Astrocyte (in vitro differentiated cells and primary cell): Measurements from ENCODE around the gene PTPRU. TPM values are rescaled to one million over a fixed set of nuclear protein-coding genes. Genes with fewer than 3 reads are reported as not detected.

Experiments used
- DNase-seq: peaks from one replicate; pipeline ENCODE4 v3.0.0-alpha.2; 2010; ENCODE audit warnings: low read depth
- FAIRE-seq: peaks from 2 replicates; lab custom pipeline; 2011; peaks lifted over from hg19 to GRCh38; lab: Jason Lieb, UNC
- H2AFZ ChIP-seq: 2 replicates; pipeline ENCODE4 v1.6.0; 2012; ENCODE audit warnings: low read depth, low read length, inconsistent platforms
- H3K27ac ChIP-seq: 2 replicates; pipeline ENCODE4 v1.5.1; 2011; ENCODE audit warnings: low read depth, low read length, inconsistent platforms
- H3K27me3 ChIP-seq: 2 replicates; pipeline ENCODE4 v1.6.0; 2011; ENCODE audit warnings: low read length, inconsistent platforms; ENCODE audit not compliant: insufficient read depth
- H3K36me3 ChIP-seq: 2 replicates; pipeline ENCODE4 v1.5.1; 2011; ENCODE audit warnings: low read length, inconsistent platforms; ENCODE audit not compliant: insufficient read depth
- H3K4me1 ChIP-seq: 2 replicates; pipeline ENCODE4 v1.5.1; 2011; ENCODE audit warnings: low read length, inconsistent platforms; ENCODE audit not compliant: insufficient read depth
- H3K4me2 ChIP-seq: 2 replicates; pipeline ENCODE4 v1.6.0; 2012; ENCODE audit warnings: low read length, inconsistent platforms
- H3K4me3 ChIP-seq: 2 replicates; pipeline ENCODE4 v1.5.1; 2011; ENCODE audit warnings: low read depth, mild to moderate bottlenecking, low read length, inconsistent platforms; ENCODE audit not compliant: insufficient read depth
- H3K79me2 ChIP-seq: 2 replicates; pipeline ENCODE4 v1.6.0; 2012; ENCODE audit warnings: mild to moderate bottlenecking, low read length, inconsistent platforms; ENCODE audit not compliant: insufficient read depth
- H3K9ac ChIP-seq: 2 replicates; pipeline ENCODE4 v1.6.0; 2012; ENCODE audit warnings: mild to moderate bottlenecking, low read length, inconsistent platforms
- H3K9me3 ChIP-seq: 2 replicates; pipeline ENCODE4 v1.5.1; 2012; ENCODE audit warnings: low read depth, mild to moderate bottlenecking, low read length, inconsistent platforms; ENCODE audit not compliant: insufficient read depth
- H4K20me1 ChIP-seq: 2 replicates; pipeline ENCODE4 v1.6.0; 2012; ENCODE audit warnings: low read length, inconsistent platforms; ENCODE audit not compliant: insufficient read depth
- H3K27ac Mint-ChIP-seq: one replicate; pipeline ENCODE4 v1.8.0; 2021; ENCODE audit warnings: mild to moderate bottlenecking, mixed read lengths; ENCODE audit not compliant: unreplicated experiment
- H3K27me3 Mint-ChIP-seq: one replicate; pipeline ENCODE4 v1.8.0; 2021; ENCODE audit warnings: low read depth, mixed read lengths; ENCODE audit not compliant: unreplicated experiment
- H3K36me3 Mint-ChIP-seq: one replicate; pipeline ENCODE4 v1.8.0; 2021; ENCODE audit warnings: low read depth, mixed read lengths; ENCODE audit not compliant: unreplicated experiment
- H3K4me1 Mint-ChIP-seq: one replicate; pipeline ENCODE4 v1.8.0; 2021; ENCODE audit warnings: low read depth, mixed read lengths; ENCODE audit not compliant: unreplicated experiment
- H3K4me3 Mint-ChIP-seq: one replicate; pipeline ENCODE4 v1.8.0; 2021; ENCODE audit warnings: mild to moderate bottlenecking, moderate library complexity, mixed read lengths; ENCODE audit not compliant: unreplicated experiment
- H3K9me3 Mint-ChIP-seq: one replicate; pipeline ENCODE4 v1.8.0; 2021; ENCODE audit warnings: mild to moderate bottlenecking, mixed read lengths; ENCODE audit not compliant: unreplicated experiment
- EZH2 ChIP-seq: IDR thresholded peaks from 2 replicates; pipeline ENCODE4 v1.6.1; 2012; ENCODE audit warnings: mild to moderate bottlenecking, low read length, inconsistent platforms; ENCODE audit not compliant: insufficient read depth
- total RNA-seq: library from RNA; stranded (reverse); gene quantifications from 2 replicates; pipeline ENCODE4 v1.2.1, GENCODE V29; 2021
- TF ChIP-seq, protein P1 (sequence below): IDR thresholded peaks from 2 replicates; pipeline ENCODE4 v1.5.1; 2011; ENCODE audit warnings: low read depth, mild to moderate bottlenecking, inconsistent platforms, low read length, moderate library complexity; ENCODE audit not compliant: insufficient read depth

Gene PTPRU
- total RNA-seq, 1 donor from 2014 or later, result 36.6 TPM

- FAIRE-seq (no peak), DNase-seq (no peak)
- Histone ChIP-seq H3K27me3 (no peaks in the 10 kb centered on the region), H4K20me1 (peaks cover 7% of the 10 kb centered on the region), H3K9me3 (no peaks in the 10 kb centered on the region), H3K9ac (no peak overlapping the region), H3K4me2 (no peak overlapping the region), H3K4me3 (no peak overlapping the region), H3K27ac (no peak overlapping the region), H3K79me2 (no peaks in the 10 kb centered on the region), H2AFZ (no peak overlapping the region), H3K4me1 (peaks cover 16% of the 10 kb centered on the region), H3K36me3 (no peaks in the 10 kb centered on the region)
- H3K9me3 Mint-ChIP-seq, result no peaks in the 10 kb centered on the region
- no peak overlapping the region for H3K4me3 Mint-ChIP-seq
- TF ChIP-seq, protein P1, sequence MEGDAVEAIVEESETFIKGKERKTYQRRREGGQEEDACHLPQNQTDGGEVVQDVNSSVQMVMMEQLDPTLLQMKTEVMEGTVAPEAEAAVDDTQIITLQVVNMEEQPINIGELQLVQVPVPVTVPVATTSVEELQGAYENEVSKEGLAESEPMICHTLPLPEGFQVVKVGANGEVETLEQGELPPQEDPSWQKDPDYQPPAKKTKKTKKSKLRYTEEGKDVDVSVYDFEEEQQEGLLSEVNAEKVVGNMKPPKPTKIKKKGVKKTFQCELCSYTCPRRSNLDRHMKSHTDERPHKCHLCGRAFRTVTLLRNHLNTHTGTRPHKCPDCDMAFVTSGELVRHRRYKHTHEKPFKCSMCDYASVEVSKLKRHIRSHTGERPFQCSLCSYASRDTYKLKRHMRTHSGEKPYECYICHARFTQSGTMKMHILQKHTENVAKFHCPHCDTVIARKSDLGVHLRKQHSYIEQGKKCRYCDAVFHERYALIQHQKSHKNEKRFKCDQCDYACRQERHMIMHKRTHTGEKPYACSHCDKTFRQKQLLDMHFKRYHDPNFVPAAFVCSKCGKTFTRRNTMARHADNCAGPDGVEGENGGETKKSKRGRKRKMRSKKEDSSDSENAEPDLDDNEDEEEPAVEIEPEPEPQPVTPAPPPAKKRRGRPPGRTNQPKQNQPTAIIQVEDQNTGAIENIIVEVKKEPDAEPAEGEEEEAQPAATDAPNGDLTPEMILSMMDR, result no peak
- no peaks in the 10 kb centered on the region for H3K4me1 Mint-ChIP-seq
- H3K27me3 Mint-ChIP-seq, result no peaks in the 10 kb centered on the region
- H3K36me3 Mint-ChIP-seq, result peaks cover 5% of the 10 kb centered on the region
- H3K27ac Mint-ChIP-seq, result no peak overlapping the region
Measured at GRCh38 chr1:29278124-29278523, 41.8 kb downstream of the PTPRU start.

DNA sequence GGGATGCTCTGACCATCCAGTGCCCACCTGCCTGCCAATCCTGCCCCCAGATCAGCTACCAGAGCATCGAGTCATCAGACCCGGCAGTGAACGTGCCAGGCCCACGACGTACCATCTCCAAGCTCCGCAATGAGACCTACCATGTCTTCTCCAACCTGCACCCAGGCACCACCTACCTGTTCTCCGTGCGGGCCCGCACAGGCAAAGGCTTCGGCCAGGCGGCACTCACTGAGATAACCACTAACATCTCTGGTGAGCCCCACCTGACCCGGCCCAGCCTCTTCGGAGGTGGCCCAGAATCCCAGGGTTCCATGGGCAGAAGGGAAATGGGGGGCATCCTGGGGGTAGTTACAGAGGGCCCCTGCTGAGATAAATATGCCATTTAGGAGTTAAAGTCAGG is 43.1 kb downstream of the PTPRU start:
- Mint-ChIP-seq H3K4me1 (peaks cover 6% of the 10 kb centered on the region), H3K27me3 (no peaks in the 10 kb centered on the region), H3K27ac (no peak overlapping the region), H3K36me3 (peaks cover 9% of the 10 kb centered on the region), H3K9me3 (no peaks in the 10 kb centered on the region), H3K4me3 (no peak overlapping the region)
- Histone ChIP-seq H3K4me1 (peaks cover 16% of the 10 kb centered on the region), H3K36me3 (no peaks in the 10 kb centered on the region), H2AFZ (no peak overlapping the region), H3K27me3 (no peaks in the 10 kb centered on the region), H3K27ac (no peak overlapping the region), H3K4me3 (no peak overlapping the region), H3K4me2 (no peak overlapping the region), H3K9ac (no peak overlapping the region), H3K79me2 (no peaks in the 10 kb centered on the region), H4K20me1 (peaks cover 7% of the 10 kb centered on the region), H3K9me3 (no peaks in the 10 kb centered on the region)
- no peak for DNase-seq
- no peak for FAIRE-seq
- no peak for TF ChIP-seq EZH2
- TF ChIP-seq, protein P1, result no peak

DNA sequence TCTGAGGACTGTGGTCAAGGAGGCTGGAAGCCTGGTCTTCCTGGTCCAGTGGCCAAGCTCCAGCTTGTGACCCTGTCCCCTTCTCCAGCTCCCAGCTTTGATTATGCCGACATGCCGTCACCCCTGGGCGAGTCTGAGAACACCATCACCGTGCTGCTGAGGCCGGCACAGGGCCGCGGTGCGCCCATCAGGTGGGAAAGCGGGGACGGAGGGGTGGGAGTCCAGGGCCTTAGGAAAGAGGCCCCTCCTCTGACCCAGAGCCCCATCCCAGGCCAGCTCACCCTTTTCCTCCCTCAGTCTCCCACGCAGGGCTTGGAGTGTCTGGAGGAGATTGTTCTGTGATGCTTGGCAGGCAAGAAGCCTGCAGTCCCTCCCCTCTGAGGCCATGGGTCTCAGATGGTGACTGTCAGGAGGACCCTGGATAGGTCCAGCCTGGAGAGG is 43.6 kb downstream of the PTPRU start:
- H4K20me1 ChIP-seq, result peaks cover 7% of the 10 kb centered on the region
- no peak overlapping the region for H3K4me3 ChIP-seq
- no peak overlapping the region for H3K27ac ChIP-seq
- peaks cover 6% of the 10 kb centered on the region for H3K4me1 Mint-ChIP-seq
- no peaks in the 10 kb centered on the region for H3K79me2 ChIP-seq
- no peaks in the 10 kb centered on the region for H3K9me3 Mint-ChIP-seq
- H3K9me3 ChIP-seq, result no peaks in the 10 kb centered on the region
- DNase-seq (no peak), FAIRE-seq (no peak)
- H3K9ac ChIP-seq, result peak overlapping the region; percentile 5
- peaks cover 12% of the 10 kb centered on the region for H3K36me3 Mint-ChIP-seq
- no peak for TF ChIP-seq EZH2
- TF ChIP-seq, protein P1, result no peak
- no peaks in the 10 kb centered on the region for H3K27me3 ChIP-seq
- no peak overlapping the region for H2AFZ ChIP-seq
- peaks cover 16% of the 10 kb centered on the region for H3K4me1 ChIP-seq
- no peak overlapping the region for H3K4me3 Mint-ChIP-seq
- no peaks in the 10 kb centered on the region for H3K36me3 ChIP-seq
- H3K4me2 ChIP-seq, result peak overlapping the region; percentile 70
- H3K27me3 Mint-ChIP-seq, result no peaks in the 10 kb centered on the region
- H3K27ac Mint-ChIP-seq, result no peak overlapping the region
